NT2/D1 (cell line): ENCODE measurements around the gene ACACB.

ENCODE experiments used
- SUZ12 ChIP-seq: IDR thresholded peaks from 2 replicates; pipeline ENCODE4 v1.6.1; 2011; ENCODE audit not compliant: insufficient read length, insufficient read depth; ENCODE audit errors: extremely low read depth
- YY1 ChIP-seq: IDR thresholded peaks from 2 replicates; pipeline ENCODE4 v1.6.1; 2011; ENCODE audit not compliant: insufficient read length, insufficient read depth
- ZNF274 ChIP-seq: IDR thresholded peaks from 2 replicates; pipeline ENCODE4 v1.6.1; 2011; ENCODE audit warnings: mild to moderate bottlenecking, low read depth, low read length

- TF ChIP-seq ZNF274, result no peak
- no peak for TF ChIP-seq SUZ12
- TF ChIP-seq YY1, result no peak
Measured at GRCh38 chr12:109304485-109304884, 188.1 kb downstream of the ACACB start.
